NCI-H446 (cell line): ENCODE data around the gene ZNF213.
A peak's percentile ranks its signal among the peaks of the same experiment; 100 is the strongest.
"Not testable (repeated sequence)": the region's sequence is repeated elsewhere in the genome, so short reads cannot be mapped to it uniquely, and the experiment has no call there.

ENCODE experiments used
- DNase-seq, 2 experiments: peaks; one replicate each; lab custom pipeline; 2025; lab: John Stamatoyannopoulos, UW

The ZNF213 gene

GRCh38 chr16:3129137-3130131, 5.4 kb upstream of the ZNF213 start:
- peak; percentile 64 to 85 for DNase-seq

DNA sequence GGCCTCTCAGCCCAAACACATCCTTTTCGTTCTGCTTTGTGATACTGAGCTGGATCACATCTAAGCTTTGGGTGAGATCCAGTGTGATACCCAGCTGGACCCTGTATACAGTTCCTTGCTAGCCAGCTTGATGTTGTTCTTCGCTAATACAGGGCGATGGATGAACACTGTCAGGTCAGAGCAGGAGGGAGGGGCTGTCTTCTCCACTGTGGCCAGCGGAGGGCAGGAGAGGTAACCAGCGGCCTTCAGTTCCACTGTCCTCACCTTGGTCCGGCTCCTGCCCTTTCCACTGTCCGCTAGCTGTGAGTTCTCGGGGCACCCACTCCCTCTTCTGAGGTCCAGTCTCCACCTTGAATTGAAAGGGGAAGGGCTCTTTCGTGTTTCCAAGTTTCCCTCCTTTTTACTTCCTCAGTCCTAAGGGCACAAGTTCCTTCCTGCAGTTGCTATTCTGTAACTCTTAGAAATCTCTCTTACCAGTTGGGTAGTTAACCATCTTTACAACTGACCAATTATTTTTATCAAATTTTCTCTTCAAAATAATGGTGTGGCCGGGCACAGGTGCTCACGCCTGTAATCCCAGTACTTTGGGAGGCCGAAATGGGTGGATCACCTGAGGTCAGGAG, 3.0 kb upstream of the ZNF213 start:
- peak in 1 of 2 experiments; percentile 29 for DNase-seq

- DNase-seq: no peak
Measured at GRCh38 chr16:3133844-3134243, 985 bp upstream of the ZNF213 start.

- peak in 1 of 2 experiments; percentile 42 for DNase-seq
Measured at GRCh38 chr16:3135126-3135715, 392 bp downstream of the ZNF213 start.

GRCh38 chr16:3137267-3137666, 2.4 kb downstream of the ZNF213 start:
- DNase-seq: no peak

DNA sequence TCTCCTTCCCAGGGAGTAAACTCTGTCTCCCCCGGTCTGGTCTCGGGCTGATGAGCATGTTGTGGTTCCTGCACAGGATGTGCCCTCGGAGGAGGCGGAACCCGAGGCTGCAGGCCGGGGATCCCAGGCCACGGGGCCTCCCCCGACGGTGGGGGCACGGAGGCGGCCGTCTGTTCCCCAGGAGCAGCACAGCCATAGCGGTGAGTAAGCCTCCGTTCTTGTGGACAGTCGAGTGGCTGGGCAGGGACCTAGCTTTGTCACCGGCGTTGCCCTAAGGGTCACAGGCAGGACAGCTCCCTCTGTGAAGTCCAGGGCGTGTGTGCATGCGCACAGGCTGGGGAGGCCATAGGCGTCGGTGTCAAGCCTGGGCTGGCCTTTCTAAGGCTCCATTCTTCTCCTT, 3.5 kb downstream of the ZNF213 start:
- DNase-seq: no peak

DNA sequence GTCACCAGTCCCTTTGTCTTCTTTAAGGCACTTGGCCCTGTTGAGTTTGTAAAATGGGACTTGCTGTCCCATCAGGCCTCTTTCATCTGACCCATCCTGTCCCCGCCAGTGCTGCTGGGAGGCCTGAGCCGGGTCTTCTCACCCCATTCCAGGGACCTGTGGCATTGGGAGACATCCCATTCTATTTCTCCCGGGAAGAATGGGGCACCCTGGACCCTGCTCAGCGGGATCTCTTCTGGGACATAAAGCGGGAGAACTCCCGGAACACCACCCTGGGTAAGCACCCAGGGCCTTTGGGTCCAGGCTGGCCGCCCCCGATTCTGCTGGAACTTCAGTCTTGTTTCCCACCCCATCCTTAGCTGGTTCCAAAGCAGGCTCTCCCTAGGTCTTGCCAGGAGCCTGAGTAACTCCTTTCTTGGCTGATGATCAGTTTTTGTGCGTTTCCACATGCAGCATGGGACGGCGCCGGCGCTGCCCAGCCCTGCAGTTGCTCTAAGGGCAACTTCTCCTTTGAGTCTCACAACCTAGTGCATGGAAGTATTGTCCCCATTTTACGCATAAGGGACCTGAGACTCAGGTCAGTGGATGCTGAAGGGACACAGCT, 4.1 kb downstream of the ZNF213 start:
- no peak for DNase-seq

DNA sequence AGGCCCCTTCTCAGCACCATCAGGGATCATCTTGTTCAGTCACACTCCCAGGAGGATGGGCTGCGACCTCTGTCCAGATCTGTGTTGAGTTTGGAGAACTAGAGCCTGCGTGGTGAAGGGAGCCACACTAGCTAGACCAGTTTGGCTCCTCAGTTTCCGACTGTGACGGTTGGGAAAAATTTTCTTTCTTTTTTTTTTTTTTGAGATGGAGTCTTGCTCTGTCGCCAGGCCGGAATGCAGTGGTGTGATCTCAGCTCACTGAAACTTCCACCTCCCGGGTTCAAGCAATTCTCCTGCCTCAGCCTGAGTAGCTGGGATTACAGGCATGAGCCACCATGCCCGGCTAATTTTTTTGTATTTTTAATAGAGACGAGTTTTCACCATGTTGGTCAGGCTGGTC, 4.7 kb downstream of the ZNF213 start:
- not testable (repeated sequence) for DNase-seq

DNA sequence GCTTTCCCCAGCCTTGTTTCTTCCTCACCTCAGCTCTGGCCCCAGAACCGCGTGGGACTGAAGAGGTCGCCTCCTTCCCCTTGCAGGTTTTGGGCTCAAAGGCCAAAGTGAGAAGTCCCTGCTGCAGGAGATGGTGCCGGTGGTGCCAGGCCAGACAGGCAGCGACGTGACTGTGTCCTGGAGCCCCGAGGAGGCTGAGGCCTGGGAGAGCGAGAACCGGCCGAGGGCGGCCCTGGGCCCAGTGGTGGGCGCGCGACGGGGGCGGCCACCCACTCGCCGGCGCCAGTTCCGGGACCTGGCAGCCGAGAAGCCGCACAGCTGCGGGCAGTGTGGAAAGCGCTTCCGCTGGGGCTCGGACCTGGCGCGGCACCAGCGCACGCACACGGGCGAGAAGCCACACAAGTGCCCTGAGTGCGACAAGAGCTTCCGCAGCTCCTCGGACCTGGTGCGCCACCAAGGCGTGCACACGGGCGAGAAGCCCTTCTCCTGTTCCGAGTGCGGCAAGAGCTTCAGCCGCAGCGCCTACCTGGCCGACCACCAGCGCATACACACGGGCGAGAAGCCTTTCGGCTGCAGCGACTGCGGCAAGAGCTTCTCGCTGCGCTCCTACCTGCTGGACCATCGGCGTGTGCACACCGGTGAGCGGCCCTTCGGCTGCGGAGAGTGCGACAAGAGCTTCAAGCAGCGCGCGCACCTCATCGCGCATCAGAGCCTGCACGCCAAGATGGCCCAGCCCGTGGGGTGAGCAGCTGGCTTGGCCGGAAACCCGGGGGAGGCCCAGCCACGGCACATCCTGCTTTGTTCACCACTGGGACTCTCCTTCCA, 6.0 kb downstream of the ZNF213 start:
- DNase-seq: no peak

DNA sequence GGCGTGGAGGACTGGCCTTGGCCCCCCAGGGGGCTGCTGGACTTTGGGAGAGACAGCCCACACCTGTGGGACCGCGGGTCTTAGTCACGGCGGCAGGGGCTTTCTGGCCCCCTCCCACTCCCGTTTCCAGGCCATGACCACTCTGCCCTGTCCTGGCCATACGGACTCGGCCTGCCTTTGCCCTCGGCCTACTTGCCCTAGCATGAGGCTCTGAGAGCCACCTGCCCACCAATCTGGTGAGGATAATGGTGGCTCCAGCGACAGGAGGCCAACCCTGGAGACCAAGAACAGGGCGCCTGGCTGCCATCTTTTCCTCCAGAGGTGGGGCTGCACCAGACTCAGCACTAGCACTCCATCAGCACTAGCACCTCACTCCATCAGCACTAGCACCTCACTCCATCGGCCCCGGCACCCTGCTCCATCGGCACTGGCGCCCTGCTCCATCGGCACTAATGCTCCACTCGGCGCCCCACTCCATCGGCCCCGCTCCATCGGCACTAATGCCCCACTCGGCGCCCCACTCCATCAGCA, 7.0 kb downstream of the ZNF213 start:
- no peak for DNase-seq

GRCh38 chr16:3142327-3142726, 7.5 kb downstream of the ZNF213 start:
- DNase-seq: no peak

GRCh38 chr16:3142770-3143169, 7.9 kb downstream of the ZNF213 start:
- no peak for DNase-seq

DNA sequence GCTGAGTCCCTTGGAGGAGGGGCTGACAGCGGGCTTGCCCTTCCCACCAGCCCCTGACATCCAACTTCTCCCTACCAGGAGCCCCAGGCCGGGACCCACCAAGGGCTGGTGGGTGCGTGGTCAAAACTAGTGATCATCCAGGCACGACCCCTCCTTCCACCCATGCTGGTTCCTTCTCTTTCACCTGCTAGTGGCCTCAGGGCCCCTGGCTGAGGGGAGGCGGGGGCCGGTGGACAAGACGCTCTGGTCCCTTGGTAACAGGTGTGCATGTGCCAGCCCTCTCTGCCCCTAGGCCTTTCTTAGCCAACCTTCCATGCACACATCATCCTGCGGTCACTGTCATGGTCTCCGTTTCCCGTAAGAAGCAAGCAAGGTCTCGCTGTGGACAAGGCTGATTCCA, 8.4 kb downstream of the ZNF213 start:
- DNase-seq: no peak

GRCh38 chr16:3143598-3144320, 8.9 kb downstream of the ZNF213 start:
- no peak for DNase-seq

DNA sequence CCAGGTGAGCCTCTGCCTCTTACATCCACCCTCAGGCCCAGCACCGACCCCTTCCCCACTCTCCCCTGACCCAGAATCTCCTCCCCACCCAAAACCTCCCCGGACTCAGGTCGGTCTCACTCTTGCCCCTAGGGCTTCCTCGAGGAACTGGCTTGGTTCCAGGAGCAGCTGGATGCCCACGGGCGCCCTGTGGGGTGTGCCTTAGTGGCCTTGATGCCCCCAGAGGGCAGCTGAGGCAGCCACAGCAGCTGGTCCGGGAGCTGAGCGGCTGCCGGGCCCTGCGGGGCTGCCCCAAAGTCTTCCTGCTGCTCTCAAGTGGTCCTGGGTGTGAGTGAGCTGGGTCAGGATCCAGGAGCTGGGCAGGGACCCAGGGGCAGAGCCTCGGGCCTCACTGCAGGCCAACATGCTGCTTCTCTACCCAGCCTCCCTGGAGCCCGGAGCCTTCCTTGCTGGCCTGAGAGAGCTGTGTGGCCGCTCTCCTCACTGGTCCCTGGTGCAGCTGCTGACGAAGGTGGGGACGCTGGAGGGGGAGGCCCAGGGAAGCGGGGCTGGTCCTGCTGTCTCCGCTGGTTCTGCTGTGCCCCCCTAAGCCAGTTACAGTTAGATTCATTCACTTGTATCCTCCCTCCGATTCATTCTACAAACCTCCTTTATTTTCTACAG, 9.6 kb downstream of the ZNF213 start:
- DNase-seq: no peak

GRCh38 chr16:3145151-3145550, 10.3 kb downstream of the ZNF213 start:
- DNase-seq: no peak

DNA sequence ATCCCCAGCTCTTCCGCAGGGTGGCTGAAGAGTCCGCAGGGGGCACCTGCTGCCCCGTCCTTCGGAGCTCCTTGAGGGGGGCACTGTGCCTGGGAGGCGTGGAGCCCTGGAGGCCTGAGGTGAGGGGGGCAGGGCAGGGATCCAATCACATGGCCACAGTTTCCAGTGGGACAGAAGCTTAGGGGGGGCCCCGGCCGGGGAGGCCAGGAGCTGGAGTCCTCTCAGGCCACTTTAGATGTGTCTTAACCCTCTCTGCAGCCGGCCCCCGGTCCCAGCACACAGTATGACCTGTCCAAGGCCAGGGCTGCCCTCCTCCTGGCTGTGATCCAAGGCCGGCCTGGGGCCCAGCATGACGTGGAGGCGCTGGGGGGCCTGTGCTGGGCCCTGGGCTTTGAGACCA, 10.8 kb downstream of the ZNF213 start:
- DNase-seq: no peak

DNA sequence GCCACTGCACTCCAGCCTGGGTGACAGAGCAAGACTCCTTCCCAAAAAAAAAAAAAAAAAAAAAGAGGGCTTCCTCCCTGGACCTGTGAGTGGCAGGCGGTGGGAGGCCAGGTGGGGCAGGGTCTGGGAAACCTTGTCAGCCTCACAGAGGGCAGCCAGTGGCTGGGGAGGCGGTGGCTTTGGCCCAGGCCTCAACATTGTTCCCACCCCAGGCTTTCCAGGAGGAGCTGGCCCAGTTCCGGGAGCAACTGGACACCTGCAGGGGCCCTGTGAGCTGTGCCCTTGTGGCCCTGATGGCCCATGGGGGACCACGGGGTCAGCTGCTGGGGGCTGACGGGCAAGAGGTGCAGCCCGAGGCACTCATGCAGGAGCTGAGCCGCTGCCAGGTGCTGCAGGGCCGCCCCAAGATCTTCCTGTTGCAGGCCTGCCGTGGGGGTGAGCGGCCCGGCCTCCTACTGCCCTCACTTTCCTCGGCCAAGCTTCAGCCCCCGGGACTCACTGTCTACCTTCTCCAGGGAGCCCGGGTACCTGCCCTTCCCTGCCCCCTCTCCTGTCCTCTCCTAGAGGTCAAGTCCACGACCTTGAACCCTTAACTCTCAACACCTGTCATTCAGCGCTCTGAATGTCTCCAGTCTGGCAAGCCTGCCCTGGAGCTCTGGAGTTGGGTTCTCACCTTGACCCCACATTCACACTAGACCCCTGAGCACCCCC, 12.4 kb downstream of the ZNF213 start:
- DNase-seq: no peak

GRCh38 chr16:3147757-3148104, 12.9 kb downstream of the ZNF213 start:
- no peak for DNase-seq
